MG63 (cell line): Measurements from ENCODE around the gene HIBCH. TPM values are rescaled to one million over a fixed set of nuclear protein-coding genes. Genes with fewer than 3 reads are reported as not detected.
"Not testable (repeated sequence)": the region's sequence is repeated elsewhere in the genome, so short reads cannot be mapped to it uniquely, and the experiment has no call there.

Experiments
- DNase-seq: peaks from one replicate; pipeline ENCODE4 v3.0.0-alpha.2; 2020
- H3K27me3 ChIP-seq: fragments of 250-450 bp; sonication (Bioruptor Pico); 2 replicates; pipeline ENCODE4 v1.5.1; 2020; ENCODE audit warnings: mild to moderate bottlenecking, moderate library complexity
- H3K36me3 ChIP-seq: fragments of 250-450 bp; sonication (Bioruptor Pico); 2 replicates; pipeline ENCODE4 v1.5.1; 2020; ENCODE audit warnings: mild to moderate bottlenecking, moderate library complexity
- H3K4me3 ChIP-seq: fragments of 250-450 bp; sonication (Bioruptor Pico); 2 replicates; pipeline ENCODE4 v1.5.1; 2020; ENCODE audit warnings: mild to moderate bottlenecking, moderate library complexity
- H3K9me3 ChIP-seq: fragments of 250-450 bp; sonication (Bioruptor Pico); 2 replicates; pipeline ENCODE4 v1.5.1; 2020; ENCODE audit warnings: mild to moderate bottlenecking, moderate library complexity
- total RNA-seq: library from RNA; depleted of rRNA; stranded (reverse); fragments of >200 nt; shearing (Covaris generic); gene quantifications from 2 replicates; pipeline ENCODE4 v1.2.3, GENCODE V29; 2014; ENCODE audit warnings: low replicate concordance

HIBCH gene
- total RNA-seq, 1 experiment from 2014 or later = 13.9 TPM

DNA sequence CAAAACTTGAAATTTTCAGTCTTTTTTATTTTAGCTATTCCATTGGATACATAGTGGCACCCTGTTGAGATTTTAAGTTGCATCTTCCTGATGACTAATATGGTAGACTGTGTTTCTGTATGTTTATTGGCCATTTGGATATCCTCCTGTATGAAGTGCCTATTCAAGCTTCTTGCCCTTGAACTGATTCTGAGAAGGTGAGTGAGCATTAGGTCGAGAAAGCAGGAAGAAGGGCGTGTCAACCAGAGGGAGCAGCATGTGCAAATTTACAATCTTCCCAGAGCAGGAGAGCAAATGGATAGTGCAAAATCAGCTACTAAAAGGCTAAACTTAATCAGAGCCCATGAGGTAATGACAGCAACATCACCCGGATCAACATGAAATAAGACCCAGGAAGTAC lies 32.3 kb upstream of the HIBCH start:
- no peak overlapping the region for H3K4me3 ChIP-seq

DNA sequence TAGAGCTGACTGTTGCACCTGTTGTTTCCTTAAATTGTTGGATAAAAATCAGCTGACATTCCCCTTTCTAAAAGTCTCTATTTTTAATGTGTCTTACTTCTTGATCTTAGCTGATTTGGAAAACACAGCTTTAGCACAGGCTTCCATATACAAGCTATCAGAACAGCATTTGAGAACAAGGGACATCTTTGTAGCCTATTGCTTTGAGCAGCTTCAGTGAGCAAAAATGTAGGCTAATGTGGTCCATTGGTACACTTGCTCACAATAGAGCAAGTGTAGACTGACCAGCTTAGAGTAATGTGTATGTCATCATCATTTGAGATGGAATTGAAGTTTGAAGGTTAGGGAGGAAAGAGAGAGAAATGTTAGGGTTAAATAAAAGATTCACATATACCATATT lies 30.7 kb upstream of the HIBCH start:
- no peak overlapping the region for H3K4me3 ChIP-seq
- H3K27me3 ChIP-seq = no peaks in the 10 kb centered on the region
- H3K36me3 ChIP-seq = no peaks in the 10 kb centered on the region; the same call in 1 of the 2 replicates
- H3K9me3 ChIP-seq = no peaks in the 10 kb centered on the region
- no peak for DNase-seq

More for the DNA sequence above, 32.3 kb upstream of the HIBCH start:
- Histone ChIP-seq H3K36me3 (no peaks in the 10 kb centered on the region; the same call in 1 of the 2 replicates), H3K9me3 (no peaks in the 10 kb centered on the region), H3K27me3 (no peaks in the 10 kb centered on the region)
- DNase-seq = no peak

DNA sequence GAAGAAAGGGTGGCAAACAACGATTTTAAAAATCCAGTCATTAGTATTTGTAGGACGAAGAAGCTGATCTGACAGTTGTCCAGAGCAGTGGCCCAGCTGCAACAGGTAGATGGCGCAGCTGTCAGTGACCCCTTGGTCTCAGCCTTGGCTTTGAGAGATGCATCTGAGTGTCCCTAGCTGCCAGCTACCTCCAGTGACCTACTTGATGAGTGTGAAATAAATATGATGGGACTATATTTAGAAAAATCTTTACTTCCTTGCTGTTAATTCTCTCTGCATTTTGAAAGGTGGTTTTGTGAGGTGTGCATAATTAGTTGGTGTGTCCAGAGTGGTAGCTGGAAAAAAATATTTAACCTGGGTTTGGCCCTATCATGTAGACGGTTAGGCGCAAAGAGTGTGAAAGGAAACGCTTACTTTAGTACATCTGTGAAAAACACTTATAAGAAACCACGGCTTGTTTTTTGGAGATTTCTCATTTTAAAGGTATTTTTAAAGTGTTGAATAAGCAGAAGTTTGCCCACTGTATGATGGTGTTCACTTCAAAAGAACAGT lies 24.7 kb upstream of the HIBCH start:
- Histone ChIP-seq H3K4me3 (peak overlapping the region; percentile 69), H3K27me3 (no peaks in the 10 kb centered on the region), H3K9me3 (no peaks in the 10 kb centered on the region), H3K36me3 (no peaks in the 10 kb centered on the region)
- DNase-seq = no peak

DNA sequence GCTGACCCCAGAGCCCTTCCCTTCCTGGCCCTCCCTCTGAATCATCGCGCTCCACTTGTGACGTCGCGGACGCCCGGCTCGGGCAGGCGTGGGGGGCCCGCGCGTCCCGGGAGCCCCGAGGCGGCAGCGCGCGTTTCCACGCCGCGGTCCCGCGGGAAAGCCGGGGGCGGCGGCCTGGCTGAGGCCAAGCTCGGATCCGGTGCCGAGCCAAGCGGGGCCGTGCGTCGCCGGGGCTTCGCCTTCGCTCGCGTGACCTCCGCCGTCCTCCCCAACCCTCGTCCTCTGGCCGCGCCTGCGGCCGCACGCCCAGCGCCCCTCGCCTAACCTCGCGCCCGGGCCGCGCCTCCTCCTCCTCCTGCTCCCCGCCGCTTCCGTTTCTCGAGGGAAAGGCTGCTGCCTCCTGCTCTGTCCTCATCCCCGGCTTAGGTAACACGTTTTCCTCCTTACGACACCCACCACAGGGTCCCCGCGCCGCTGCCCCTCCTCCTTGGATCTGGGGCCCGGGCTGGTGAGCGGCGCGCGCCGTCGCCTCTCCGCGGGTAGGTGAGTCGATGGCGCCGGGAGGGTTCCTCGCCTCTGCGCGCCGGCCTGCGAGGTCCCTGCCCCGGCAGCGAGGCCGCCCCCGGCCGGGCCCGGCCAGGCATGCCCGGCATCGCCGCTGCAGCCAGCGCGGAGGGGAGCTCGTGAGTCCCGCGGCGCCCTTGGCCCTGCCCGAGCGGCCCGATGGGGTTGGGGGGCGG lies 24.1 kb upstream of the HIBCH start, which contains the start of gene INPP1:
INPP1 (plus strand) TSS at position 54 of the 740 bp plus-strand sequence. CDS start 16,514 bp downstream, outside the sequence.
- Histone ChIP-seq H3K27me3 (no peaks in the 10 kb centered on the region), H3K4me3 (peak within 1 kb of the TSS; percentile 69), H3K9me3 (no peaks in the 10 kb centered on the region), H3K36me3 (no peaks in the 10 kb centered on the region)
- DNase-seq = peak; percentile 81

DNA sequence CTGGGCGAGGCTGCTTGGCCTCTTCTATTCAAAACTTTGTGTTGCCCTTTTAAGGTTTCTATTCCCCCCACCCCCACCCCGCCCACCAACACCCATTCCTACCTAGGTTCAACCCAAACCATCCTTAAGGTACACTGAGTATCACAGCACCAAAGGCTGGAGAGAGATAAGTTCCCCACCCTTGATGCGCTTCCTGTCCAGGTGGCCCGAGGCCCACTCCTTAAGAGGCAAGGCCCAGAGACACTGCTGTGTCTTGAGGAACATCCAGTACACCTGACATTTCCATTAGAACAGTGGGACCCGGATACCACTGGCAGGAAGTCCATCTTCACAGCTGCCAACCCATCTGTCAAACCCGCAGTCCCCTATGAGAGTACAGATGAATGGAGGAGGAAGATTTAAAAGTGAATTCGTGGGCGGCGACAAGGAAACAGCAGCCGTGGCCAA lies 23.5 kb upstream of the HIBCH start:
- DNase-seq = no peak
- no peaks in the 10 kb centered on the region for H3K36me3 ChIP-seq
- no peaks in the 10 kb centered on the region for H3K27me3 ChIP-seq
- H3K9me3 ChIP-seq = no peaks in the 10 kb centered on the region
- peak overlapping the region; percentile 69 for H3K4me3 ChIP-seq

DNA sequence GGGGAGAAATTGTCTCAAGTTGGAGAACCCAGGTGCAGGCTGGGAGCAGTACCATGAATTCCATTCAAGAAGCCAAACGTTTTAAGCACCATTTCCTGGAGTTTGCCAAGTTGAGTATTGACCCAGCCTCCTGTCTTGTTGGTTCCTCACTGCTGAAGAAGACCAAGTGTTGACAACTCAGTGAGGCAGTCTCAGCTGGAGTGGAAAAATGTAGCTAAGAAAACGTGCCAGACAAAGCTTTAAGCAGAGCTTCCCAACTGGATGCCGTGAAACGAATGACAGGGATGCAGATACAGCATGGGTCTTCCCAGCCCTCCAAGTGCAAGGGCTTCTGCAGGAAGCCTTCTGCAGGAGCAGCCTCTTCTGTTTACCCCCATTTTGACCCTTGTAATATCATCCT lies 23.0 kb upstream of the HIBCH start:
- H3K27me3 ChIP-seq = no peaks in the 10 kb centered on the region

DNA sequence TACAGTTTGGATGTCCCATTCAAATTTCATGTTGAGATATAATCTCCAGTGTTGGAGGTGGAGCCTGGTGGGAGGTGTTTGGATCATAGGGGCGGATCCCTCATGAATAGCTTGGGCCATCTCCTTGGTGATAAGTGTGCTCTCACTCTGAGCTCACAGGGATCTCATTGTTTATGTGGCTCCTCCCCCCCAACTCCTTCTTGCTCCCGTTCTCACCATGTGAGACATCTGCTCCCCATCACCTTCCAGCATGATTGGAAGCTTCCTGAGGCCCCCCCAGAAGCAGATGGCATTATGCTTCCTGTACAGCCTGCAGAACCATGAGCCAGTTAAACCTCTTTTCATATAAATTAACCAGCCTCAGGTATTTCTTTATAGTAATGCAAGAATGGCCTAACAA lies 20.7 kb upstream of the HIBCH start:
- no peaks in the 10 kb centered on the region for H3K9me3 ChIP-seq
- H3K27me3 ChIP-seq = no peaks in the 10 kb centered on the region
- H3K36me3 ChIP-seq = no peaks in the 10 kb centered on the region
- H3K4me3 ChIP-seq = no peak overlapping the region
- no peak for DNase-seq

More for the DNA sequence above, 23.0 kb upstream of the HIBCH start:
- Histone ChIP-seq H3K36me3 (no peaks in the 10 kb centered on the region), H3K4me3 (no peak overlapping the region), H3K9me3 (no peaks in the 10 kb centered on the region)
- no peak for DNase-seq

DNA sequence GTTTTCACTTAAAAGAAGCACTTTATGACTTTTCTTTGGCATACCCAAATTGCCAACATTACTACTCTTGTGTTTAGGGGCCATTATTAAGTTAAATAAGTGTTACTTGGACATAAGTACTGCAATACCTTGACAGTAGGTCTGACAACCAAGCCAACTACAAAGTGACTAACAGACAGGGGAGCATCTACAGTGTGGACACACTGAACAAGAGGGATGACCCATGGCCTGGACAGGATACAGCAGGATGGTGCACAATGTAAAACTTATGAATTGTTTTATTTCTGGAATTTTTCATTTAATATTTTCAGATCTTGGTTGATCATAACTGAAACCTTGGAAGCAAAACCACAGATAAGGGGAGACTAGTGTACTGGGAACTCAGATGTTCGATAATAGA lies 19.8 kb upstream of the HIBCH start:
- Histone ChIP-seq H3K27me3 (no peaks in the 10 kb centered on the region), H3K4me3 (no peak overlapping the region), H3K9me3 (no peaks in the 10 kb centered on the region), H3K36me3 (no peaks in the 10 kb centered on the region)
- no peak for DNase-seq

DNA sequence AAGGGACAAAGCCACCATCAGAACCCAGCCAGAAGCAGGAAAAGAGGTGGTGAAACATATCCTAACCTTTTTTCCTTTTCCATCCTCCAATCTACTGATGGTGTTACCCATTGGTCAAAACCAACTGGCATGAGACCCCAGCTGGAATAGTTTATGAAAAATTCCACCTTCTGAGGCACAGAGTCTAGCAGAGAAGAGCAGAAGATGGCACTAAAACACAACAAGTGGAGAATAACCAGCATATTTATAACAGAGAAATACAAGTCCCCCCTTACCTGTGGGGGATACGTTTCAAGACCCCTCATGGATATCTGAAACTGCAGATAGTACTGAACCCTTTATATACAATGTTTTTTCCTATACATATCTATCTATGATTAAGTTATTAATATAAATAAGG lies 18.8 kb upstream of the HIBCH start:
- Histone ChIP-seq H3K4me3 (no peak overlapping the region), H3K9me3 (no peaks in the 10 kb centered on the region), H3K36me3 (no peaks in the 10 kb centered on the region), H3K27me3 (no peaks in the 10 kb centered on the region)
- DNase-seq = no peak

DNA sequence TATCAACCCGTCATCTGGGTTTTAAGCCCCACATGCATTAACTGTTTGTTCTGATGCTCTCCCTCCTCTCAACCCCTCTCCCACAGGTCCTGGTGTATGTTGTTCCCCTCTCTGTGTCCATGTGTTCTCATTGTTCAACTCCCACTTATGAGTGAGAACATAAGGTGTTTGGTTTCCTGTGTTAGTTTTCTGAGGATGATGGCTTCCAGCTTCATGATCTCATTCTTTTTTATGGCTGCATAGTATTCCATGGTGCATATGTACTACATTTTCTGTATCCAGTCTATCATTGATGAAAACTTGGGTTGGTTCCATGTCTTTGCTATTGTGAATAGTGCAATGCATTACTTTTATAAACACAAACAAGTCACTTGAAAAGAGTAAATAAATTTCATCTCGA lies 16.8 kb upstream of the HIBCH start:
- no peak for DNase-seq
- Histone ChIP-seq H3K9me3 (no peaks in the 10 kb centered on the region), H3K27me3 (no peaks in the 10 kb centered on the region), H3K4me3 (no peak overlapping the region), H3K36me3 (no peaks in the 10 kb centered on the region)

DNA sequence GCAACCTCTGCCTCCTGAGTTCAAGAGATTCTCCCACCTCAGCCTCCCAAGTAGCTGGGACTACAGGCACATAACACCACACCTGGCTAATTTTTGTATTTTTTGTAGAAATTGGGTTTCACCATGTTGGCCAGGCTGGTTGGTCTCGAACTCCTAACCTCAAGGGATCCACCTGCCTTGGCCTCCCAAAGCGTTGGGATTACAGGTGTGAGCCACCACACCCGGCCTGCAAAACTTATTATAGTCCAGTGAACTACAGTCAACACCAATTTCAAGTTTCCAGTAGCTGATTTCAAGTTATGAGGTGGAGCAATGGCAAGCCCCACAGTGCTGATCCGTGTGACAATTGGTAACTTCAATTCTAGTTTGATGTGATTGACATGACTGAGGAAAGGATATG lies 16.0 kb upstream of the HIBCH start:
- H3K36me3 ChIP-seq, DNase-seq, H3K4me3 ChIP-seq, H3K27me3 ChIP-seq, H3K9me3 ChIP-seq: not testable (repeated sequence)

DNA sequence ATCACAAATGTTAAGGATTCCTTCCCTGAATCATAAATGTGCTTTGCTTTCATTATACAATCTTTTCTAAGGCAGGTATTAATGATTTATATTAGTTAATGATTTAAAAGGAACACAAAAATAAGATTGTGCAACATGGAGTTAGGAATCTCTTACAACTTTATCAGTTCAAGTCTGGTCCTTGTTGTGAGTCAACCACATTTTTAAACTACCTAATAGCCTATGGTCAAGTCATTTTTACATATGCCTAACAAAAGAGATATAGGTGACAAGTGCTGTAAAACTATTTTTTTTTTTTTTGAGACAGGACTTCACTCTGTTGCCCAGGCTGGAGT lies 15.6 kb upstream of the HIBCH start:
- no peak overlapping the region for H3K4me3 ChIP-seq

DNA sequence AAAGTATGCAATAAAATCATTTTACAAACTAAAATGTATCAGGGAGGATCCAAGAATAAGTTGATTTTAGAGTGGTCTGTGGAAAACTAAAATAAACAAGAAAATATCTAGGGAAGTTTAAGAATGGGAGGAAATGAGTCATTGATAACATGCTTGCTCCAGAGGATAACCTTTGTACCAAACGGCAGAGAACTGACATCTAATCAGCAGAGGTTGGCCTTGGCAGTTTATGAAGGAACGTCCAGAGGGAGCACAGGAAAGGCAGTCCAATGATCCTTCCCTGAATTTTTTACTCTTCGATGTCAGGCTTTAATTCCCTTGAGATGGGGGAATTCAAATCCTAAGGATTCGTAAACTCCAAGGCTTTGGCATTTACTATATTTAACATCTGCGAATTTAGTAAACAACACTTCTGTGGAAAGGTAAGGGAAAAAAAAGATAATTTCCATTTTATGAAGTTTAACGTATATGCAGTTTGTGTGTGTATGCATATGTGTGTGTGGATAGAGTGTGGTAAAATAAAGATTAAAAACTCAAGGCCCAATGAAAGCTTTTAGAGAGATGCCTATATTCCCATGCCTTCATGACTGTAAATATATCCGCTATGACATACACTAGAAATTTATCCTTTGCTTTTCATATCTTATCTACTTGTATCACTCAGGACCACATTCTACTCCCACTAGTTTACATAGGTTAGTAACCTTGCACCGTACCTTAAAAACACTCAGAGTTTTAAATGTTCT lies 15.0 kb upstream of the HIBCH start:
- no peaks in the 10 kb centered on the region for H3K36me3 ChIP-seq
- no peak overlapping the region for H3K4me3 ChIP-seq
- H3K9me3 ChIP-seq = no peaks in the 10 kb centered on the region
- no peak for DNase-seq
- H3K27me3 ChIP-seq = no peaks in the 10 kb centered on the region

More for the DNA sequence above, 15.6 kb upstream of the HIBCH start:
- DNase-seq = no peak
- Histone ChIP-seq H3K9me3 (no peaks in the 10 kb centered on the region), H3K36me3 (no peaks in the 10 kb centered on the region), H3K27me3 (no peaks in the 10 kb centered on the region)

DNA sequence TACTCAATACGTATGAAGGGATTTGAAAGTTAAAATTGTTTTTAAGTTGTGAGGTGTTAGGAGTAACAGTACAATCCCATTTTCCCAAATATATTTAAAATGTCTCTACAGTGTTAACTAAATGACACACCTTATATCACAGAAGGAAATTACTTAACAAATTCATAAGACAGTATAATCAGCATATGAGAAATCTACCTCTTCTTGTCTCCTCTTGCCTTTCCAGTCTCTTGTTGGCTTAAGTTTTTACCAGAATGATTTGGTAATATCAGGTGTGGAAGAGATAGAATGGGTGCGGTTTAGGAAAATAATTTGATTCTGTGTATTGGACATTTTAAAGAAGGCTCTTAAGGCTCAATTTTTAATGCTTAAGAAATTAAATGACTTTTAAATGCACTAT lies 14.3 kb upstream of the HIBCH start:
- Histone ChIP-seq H3K36me3 (no peaks in the 10 kb centered on the region), H3K9me3 (no peaks in the 10 kb centered on the region), H3K27me3 (no peaks in the 10 kb centered on the region), H3K4me3 (no peak overlapping the region)
- no peak for DNase-seq

DNA sequence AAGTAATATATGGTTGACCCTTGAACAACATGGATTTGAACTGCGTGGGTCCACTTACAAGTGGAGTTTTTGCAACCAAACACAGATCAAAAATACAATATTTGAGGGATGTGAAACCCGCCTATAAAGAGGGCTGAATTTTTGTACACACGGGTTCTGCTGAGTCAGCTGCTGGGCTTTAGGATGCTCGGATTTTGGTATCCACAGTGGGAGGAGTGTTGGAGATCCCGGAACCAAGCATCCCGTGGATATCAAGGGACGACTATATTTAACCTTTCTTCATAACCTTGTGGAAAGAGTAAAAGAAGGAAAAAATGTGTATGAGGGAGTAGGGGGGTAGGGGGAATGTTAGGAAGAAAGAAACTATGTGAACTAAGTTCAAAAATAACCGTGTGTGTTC lies 13.8 kb upstream of the HIBCH start:
- Histone ChIP-seq H3K27me3 (no peaks in the 10 kb centered on the region), H3K36me3 (no peaks in the 10 kb centered on the region), H3K9me3 (no peaks in the 10 kb centered on the region), H3K4me3 (no peak overlapping the region)
- DNase-seq = no peak

DNA sequence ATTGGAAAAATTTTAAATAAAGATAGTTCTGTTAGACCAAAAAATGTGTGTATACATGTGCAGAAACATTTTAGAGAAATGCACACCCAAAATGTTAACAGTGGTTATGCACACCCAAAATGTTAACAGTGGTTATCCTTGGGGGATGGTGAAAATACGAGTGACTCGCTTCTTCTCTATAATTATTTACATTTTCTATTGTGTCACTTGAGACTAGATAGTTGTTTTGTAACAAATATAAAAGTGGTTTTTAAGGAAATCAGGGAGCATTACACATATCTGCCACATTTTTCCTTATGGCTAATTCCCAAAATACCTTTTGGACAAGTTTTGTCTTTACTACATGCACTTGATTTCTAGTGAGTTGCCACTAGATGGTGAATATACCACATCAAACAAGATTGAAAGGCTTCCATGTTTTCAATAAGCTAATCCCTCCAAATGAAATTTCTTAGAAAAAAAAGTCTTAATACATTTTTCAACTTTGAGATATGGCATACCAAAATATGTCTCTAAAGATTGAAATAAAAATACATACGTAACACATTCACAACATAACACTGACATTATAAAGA lies 9.0 kb upstream of the HIBCH start:
- Histone ChIP-seq H3K36me3 (no peaks in the 10 kb centered on the region), H3K4me3 (no peak overlapping the region), H3K9me3 (no peaks in the 10 kb centered on the region), H3K27me3 (no peaks in the 10 kb centered on the region)
- DNase-seq = no peak

DNA sequence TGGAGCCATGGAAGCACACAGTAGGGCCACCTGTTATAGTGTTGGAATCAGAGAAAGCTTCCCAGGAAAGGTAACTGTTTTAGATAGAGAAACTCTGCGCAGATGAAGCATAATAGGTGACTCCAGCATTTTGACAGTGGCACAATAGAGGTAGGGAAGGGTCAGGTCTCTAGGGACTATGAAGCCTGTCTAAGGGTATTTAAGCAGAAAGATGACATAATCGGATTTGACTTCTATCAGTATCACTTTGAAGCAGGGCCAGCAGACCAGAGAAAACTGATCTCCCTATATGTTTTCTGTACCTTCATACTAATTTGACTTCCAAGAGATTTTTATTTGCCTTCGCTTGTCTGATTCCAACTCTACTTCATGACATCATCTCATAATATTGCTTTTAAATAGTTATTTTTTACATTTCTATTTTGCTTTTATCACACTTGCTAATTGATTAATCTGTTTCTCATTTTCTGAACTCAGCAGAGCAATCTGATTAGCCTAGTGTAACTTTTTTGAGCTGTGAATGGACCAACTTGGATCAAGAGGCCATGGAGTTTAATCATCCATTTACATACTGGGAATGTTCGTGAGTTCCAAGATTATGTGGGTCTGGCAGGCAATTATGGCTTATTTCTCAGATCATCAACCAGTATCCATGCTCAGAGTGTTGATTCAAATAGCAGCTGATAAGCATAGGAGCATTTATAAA lies 8.4 kb upstream of the HIBCH start:
- no peak for DNase-seq
- no peaks in the 10 kb centered on the region for H3K27me3 ChIP-seq
- H3K4me3 ChIP-seq = no peak overlapping the region
- no peaks in the 10 kb centered on the region for H3K36me3 ChIP-seq
- no peaks in the 10 kb centered on the region for H3K9me3 ChIP-seq
